Measurements from ENCODE around the gene MKRN2. TPM values are rescaled to one million over a fixed set of nuclear protein-coding genes. Genes with fewer than 3 reads are reported as not detected.

The MKRN2 gene
- total RNA-seq, 2 donors from 2014 or later, result 35.7 to 41.5 TPM

DNA sequence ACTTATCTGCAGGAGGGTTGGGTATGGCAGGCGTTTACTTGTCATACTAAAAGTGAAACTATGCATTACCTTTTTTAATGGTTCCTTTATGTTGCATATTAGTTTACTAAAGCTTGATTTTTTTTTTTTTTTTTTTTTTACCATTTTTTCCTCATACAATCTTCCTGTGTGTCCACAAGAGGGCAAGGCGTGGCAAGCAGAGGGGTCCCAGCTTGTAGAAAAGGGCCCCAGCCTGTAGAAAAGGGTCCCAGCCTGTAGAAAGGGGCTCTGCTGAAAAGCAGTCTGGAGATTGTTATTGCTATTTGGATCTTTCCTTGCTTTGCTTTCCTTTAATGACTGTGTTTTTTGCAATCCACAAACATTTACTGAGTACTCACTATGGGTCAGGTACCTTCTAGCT is 21.9 kb downstream of the MKRN2 start:
- Histone ChIP-seq H3K36me3 (peaks cover 77% of the 10 kb centered on the region), H3K4me3 (no peak overlapping the region), H3K9me3 (no peaks in the 10 kb centered on the region), H3K27ac (no peak overlapping the region), H3K27me3 (replicated peaks; ENCODE audit: insufficient read depth) (no peaks in the 10 kb centered on the region), H3K4me1 (ENCODE audit: control insufficient read depth in 1 of 2, low read depth in 2 of 2) (no peaks in the 10 kb centered on the region)
- DNase-seq (ENCODE audit: low spot score), result no peak
- TF ChIP-seq, protein P1, sequence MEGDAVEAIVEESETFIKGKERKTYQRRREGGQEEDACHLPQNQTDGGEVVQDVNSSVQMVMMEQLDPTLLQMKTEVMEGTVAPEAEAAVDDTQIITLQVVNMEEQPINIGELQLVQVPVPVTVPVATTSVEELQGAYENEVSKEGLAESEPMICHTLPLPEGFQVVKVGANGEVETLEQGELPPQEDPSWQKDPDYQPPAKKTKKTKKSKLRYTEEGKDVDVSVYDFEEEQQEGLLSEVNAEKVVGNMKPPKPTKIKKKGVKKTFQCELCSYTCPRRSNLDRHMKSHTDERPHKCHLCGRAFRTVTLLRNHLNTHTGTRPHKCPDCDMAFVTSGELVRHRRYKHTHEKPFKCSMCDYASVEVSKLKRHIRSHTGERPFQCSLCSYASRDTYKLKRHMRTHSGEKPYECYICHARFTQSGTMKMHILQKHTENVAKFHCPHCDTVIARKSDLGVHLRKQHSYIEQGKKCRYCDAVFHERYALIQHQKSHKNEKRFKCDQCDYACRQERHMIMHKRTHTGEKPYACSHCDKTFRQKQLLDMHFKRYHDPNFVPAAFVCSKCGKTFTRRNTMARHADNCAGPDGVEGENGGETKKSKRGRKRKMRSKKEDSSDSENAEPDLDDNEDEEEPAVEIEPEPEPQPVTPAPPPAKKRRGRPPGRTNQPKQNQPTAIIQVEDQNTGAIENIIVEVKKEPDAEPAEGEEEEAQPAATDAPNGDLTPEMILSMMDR (IDR thresholded peaks at IDR 0.05), result no peak
- no peak for ATAC-seq (ENCODE audit: insufficient number of reproducible peaks, low FRiP score, low read depth)

DNA sequence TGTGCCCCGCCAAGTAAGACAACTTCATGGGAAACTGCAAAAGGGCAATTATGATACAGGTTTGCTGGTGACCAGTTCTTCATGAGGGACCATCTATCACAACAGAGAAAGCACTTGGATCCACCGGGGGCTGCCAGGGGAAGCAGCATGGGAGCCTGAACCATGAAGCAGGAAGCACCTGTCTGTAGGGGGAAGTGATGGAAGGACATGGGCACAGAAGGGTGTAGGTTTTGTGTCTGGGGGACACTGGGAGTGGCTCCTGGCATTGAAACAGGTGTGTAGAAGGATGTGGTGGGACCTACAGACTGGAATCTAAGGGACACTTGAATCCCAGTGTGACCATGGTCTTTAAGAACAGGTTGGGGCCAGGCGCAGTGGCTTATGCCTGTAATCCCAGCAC is 22.6 kb downstream of the MKRN2 start:
- H3K9me3 ChIP-seq, result no peaks in the 10 kb centered on the region
- ATAC-seq (ENCODE audit: insufficient number of reproducible peaks, low FRiP score, low read depth) (no peak), DNase-seq (ENCODE audit: low spot score) (no peak)
- H3K27me3 ChIP-seq (replicated peaks; ENCODE audit: insufficient read depth), result no peaks in the 10 kb centered on the region
- H3K27ac ChIP-seq, result no peak overlapping the region
- H3K4me3 ChIP-seq, result no peak overlapping the region
- no peaks in the 10 kb centered on the region for H3K4me1 ChIP-seq (ENCODE audit: control insufficient read depth in 1 of 2, low read depth in 2 of 2)
- TF ChIP-seq, protein P1 (IDR thresholded peaks at IDR 0.05), result no peak
- peaks cover 77% of the 10 kb centered on the region for H3K36me3 ChIP-seq

DNA sequence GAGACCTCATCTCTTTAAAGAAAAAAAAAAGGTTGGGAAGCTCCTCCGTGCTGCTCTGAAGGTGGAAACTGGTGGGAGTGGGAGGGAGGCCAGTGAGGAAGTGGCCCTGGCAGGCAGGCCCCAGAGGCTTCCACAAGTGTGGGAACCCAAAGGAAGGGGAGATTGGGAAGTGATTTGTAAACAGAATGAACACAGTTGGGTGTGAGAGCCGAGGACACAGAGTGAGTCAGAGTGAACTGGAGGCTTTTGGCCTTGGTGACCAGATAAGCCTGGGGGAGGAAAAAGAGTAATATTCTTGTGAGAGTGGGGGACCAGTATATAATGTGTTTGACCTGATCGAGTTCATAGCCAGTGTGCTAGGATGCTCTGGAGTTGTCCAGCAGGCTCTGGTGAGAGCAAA is 23.0 kb downstream of the MKRN2 start:
- no peaks in the 10 kb centered on the region for H3K27me3 ChIP-seq (replicated peaks; ENCODE audit: insufficient read depth)
- TF ChIP-seq, protein P1 (IDR thresholded peaks at IDR 0.05), result no peak
- DNase-seq (ENCODE audit: low spot score) (no peak), ATAC-seq (ENCODE audit: insufficient number of reproducible peaks, low FRiP score, low read depth) (no peak)
- H3K27ac ChIP-seq, result no peak overlapping the region
- H3K4me3 ChIP-seq, result no peak overlapping the region
- H3K9me3 ChIP-seq, result no peaks in the 10 kb centered on the region
- no peaks in the 10 kb centered on the region for H3K4me1 ChIP-seq (ENCODE audit: control insufficient read depth in 1 of 2, low read depth in 2 of 2)
- H3K36me3 ChIP-seq, result peaks cover 77% of the 10 kb centered on the region

DNA sequence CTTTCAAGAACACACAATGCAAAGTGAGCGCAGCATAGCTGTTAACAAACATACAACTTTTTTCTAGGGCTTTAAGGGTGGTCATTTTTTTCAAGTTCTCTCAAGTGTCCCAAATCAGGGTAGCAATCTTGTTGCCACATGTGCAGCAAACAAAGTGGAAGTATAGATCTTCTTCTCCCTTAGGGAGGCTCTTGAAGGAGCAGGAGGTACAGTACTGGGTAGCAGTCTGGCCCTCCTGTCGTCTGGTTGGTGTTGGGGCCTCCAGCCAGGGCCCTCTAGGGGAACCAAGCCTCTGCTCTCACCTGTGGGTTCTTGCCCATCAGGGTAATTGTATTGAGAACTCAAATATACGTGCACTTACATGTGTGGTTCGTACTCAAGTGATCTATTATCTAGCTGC is 25.8 kb downstream of the MKRN2 start:
- ATAC-seq (ENCODE audit: insufficient number of reproducible peaks, low FRiP score, low read depth) (no peak), DNase-seq (ENCODE audit: low spot score) (no peak)
- Histone ChIP-seq H3K27ac (no peak overlapping the region), H3K4me1 (ENCODE audit: control insufficient read depth in 1 of 2, low read depth in 2 of 2) (no peaks in the 10 kb centered on the region), H3K36me3 (peaks cover 65% of the 10 kb centered on the region), H3K4me3 (no peak overlapping the region), H3K27me3 (replicated peaks; ENCODE audit: insufficient read depth) (no peaks in the 10 kb centered on the region), H3K9me3 (no peaks in the 10 kb centered on the region)
- TF ChIP-seq, protein P1 (IDR thresholded peaks at IDR 0.05), result no peak

DNA sequence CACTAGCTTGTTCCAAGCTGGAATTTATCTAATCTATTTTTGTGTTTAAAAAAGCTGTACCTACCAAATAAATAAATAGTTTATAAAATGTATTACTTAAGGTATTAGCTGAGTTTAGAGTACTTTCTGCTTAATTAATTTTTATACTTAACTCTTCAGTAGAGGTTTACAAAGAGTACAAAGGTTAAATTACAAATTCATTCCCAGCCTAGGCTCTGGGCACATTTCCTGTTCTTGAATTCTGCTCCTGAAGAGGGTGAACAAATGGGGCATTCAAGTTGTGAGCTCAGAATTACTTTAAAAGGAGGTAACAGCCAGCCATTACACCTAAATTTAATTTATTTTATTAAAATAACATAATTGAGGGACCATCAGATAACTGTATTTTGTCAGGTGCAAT is 26.4 kb downstream of the MKRN2 start:
- no peak for ATAC-seq (ENCODE audit: insufficient number of reproducible peaks, low FRiP score, low read depth)
- Histone ChIP-seq H3K27me3 (replicated peaks; ENCODE audit: insufficient read depth) (no peaks in the 10 kb centered on the region), H3K36me3 (peaks cover 67% of the 10 kb centered on the region), H3K9me3 (no peaks in the 10 kb centered on the region), H3K4me3 (no peak overlapping the region), H3K27ac (no peak overlapping the region), H3K4me1 (ENCODE audit: control insufficient read depth in 1 of 2, low read depth in 2 of 2) (no peaks in the 10 kb centered on the region)
- TF ChIP-seq, protein P1 (IDR thresholded peaks at IDR 0.05), result no peak
- DNase-seq (ENCODE audit: low spot score), result no peak
